ENCODE data around the gene PUSL1. TPM values are rescaled to one million over a fixed set of nuclear protein-coding genes. Genes with fewer than 3 reads are reported as not detected.

PUSL1 gene
- total and polyA plus RNA-seq, 8 donors, result 5.9 to 64.9 (median 25.5) TPM; not detected in 1

DNA sequence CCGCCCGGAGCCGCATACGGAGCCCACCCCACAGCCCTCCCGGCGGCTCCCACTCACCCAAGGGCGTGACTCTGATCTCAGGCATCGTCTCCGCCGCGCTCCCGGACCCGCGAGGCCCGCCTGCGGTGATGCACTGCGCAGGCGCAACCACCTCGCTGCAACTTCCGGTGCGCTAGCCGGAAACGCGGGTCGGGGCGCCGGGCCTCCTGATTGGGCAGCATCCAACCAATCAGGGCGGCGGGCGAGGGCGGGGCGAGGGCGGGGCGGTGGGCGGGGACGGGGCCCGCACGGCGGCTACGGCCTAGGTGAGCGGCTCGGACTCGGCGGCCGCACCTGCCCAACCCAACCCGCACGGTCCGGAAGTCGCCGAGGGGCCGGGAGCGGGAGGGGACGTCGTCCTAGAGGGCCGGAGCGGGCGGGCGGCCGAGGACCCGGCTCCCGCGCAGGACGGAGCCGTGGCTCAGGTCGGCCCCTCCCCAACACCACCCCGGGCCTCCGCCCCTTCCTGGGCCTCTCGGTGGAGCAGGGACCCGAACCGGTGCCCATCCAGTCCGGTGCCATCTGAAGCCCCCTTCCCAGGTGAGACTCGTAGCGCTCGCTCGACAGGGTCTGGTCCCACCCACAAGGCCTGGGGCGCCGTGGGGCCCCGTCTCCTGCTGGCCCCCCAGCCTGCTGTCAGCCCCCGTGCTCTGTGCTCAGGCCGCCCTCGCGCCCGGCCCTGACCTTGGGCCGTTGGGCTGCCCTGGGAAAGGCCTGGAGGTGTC, 16.3 kb downstream of the PUSL1 start, which contains the start of the genes CPTP and INTS11:
Gene CPTP (plus strand): TSS at position 279 of the 764 bp plus-strand sequence. CDS start 2,109 bp downstream, outside the sequence.
Gene INTS11 (minus strand): TSS at position 137 of the 764 bp plus-strand sequence. CDS start 52 bp downstream, at position 85.
- peak; percentile 95 to 98 for DNase-seq
- peak within 1 kb of the TSS; percentile 97 to 99 (median 98) for H3K4me3 ChIP-seq
- peaks cover 39 to 63% (median 62%) of the 10 kb centered on the region in 4 donors for H3K4me1 ChIP-seq
- no peaks in the 10 kb centered on the region for H3K27me3 ChIP-seq
- H3K9me3 ChIP-seq, result no peaks in the 10 kb centered on the region
- TF ChIP-seq POLR2A (IDR thresholded peaks at IDR 0.05) (peak in 1 of 4 donors; percentile 18), POLR2AphosphoS5 (IDR thresholded peaks at IDR 0.05) (peak; percentile 88 to 91 (median 89))
- TF ChIP-seq, protein P1, sequence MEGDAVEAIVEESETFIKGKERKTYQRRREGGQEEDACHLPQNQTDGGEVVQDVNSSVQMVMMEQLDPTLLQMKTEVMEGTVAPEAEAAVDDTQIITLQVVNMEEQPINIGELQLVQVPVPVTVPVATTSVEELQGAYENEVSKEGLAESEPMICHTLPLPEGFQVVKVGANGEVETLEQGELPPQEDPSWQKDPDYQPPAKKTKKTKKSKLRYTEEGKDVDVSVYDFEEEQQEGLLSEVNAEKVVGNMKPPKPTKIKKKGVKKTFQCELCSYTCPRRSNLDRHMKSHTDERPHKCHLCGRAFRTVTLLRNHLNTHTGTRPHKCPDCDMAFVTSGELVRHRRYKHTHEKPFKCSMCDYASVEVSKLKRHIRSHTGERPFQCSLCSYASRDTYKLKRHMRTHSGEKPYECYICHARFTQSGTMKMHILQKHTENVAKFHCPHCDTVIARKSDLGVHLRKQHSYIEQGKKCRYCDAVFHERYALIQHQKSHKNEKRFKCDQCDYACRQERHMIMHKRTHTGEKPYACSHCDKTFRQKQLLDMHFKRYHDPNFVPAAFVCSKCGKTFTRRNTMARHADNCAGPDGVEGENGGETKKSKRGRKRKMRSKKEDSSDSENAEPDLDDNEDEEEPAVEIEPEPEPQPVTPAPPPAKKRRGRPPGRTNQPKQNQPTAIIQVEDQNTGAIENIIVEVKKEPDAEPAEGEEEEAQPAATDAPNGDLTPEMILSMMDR (IDR thresholded peaks at IDR 0.05), result no peak
- peak within 1 kb of the TSS; percentile 86 to 96 (median 90) for H3K27ac ChIP-seq
- WGBS, 5 donors, result 0 to 2% (median 0%) methylated on average over 2 to 81 of the region's 84 CpGs; no CpG with 5 or more reads in 1 of the 5 donors
- H3K36me3 ChIP-seq, result peaks cover 17 to 59% (median 46%) of the 10 kb centered on the region in 4 donors
- intact Hi-C loops (cut with DNase I; ENCODE audit: low total_unique reads), result no loop called here

- H3K27ac ChIP-seq, result peak overlapping the region; percentile 86 to 96 (median 90)
- intact Hi-C loops (cut with DNase I; ENCODE audit: low total_unique reads), result no loop called here
- 15 to 39% (median 32%) methylated on average over 12 to 16 of the region's 16 CpGs for WGBS, 5 donors
These were observed 17.1 kb downstream of the PUSL1 start for GRCh38 chr1:1325288-1326074.

DNA sequence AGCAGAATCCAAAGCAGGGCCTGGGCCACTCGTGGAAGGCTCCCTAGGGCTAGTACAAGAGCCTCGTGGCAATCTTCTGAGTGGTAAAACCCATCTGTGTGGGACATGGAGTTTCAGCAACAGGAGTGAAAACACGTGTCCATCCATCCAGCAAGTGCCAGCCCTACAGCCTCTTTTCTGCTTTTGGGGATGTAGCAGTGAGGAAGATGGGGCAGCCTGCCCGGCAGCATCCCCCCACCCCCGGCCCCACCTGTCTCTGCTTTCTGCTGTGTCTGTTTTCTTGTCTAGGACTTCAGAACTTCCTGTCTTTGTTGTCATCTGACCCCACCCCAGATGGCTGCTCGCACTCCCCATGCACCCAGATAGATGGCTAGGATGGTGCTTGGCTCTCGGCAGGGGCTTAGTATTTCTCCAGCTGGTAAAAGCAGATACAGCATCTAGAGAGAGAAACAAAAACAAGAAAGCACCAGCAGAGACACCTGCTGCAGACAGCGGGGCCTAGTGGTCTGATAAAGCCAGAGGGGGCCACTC, 17.7 kb downstream of the PUSL1 start:
- peak overlapping the region; percentile 86 to 96 (median 90) for H3K27ac ChIP-seq
- intact Hi-C loops (cut with DNase I; ENCODE audit: low total_unique reads), result no loop called here
- H3K4me3 ChIP-seq, result peak overlapping the region; percentile 97 to 99 (median 98)

More at GRCh38 chr1:1325288-1326074, 17.1 kb downstream of the PUSL1 start:
- TF ChIP-seq POLR2AphosphoS5 (IDR thresholded peaks at IDR 0.05) (peak in 1 of 3 donors; percentile 3), POLR2A (IDR thresholded peaks at IDR 0.05) (no peak)
- peaks cover 16 to 52% (median 38%) of the 10 kb centered on the region in 4 donors for H3K36me3 ChIP-seq
- H3K4me1 ChIP-seq, result peaks cover 40 to 64% (median 60%) of the 10 kb centered on the region in 4 donors
- no peaks in the 10 kb centered on the region for H3K27me3 ChIP-seq
- no peaks in the 10 kb centered on the region for H3K9me3 ChIP-seq
- DNase-seq, result peak in 1 of 2 donors; percentile 80
- peak overlapping the region; percentile 97 to 99 (median 98) for H3K4me3 ChIP-seq

DNA sequence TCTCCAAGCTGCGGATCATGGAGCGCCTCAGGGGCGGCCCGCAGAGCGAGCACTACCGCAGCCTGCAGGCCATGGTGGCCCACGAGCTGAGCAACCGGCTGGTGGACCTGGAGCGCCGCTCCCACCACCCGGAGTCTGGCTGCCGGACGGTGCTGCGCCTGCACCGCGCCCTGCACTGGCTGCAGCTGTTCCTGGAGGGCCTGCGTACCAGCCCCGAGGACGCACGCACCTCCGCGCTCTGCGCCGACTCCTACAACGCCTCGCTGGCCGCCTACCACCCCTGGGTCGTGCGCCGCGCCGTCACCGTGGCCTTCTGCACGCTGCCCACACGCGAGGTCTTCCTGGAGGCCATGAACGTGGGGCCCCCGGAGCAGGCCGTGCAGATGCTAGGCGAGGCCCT, 18.9 kb downstream of the PUSL1 start:
- no peak overlapping the region for H3K27ac ChIP-seq
- intact Hi-C loops (cut with DNase I; ENCODE audit: low total_unique reads), result no loop called here
- 87 to 92% (median 91%) methylated on average over 38 to 40 of the region's 40 CpGs for WGBS, 5 donors
- TF ChIP-seq POLR2A (IDR thresholded peaks at IDR 0.05) (no peak), POLR2AphosphoS5 (IDR thresholded peaks at IDR 0.05) (no peak), EP300 (IDR thresholded peaks at IDR 0.05) (no peak)
- TF ChIP-seq, protein P1 (IDR thresholded peaks at IDR 0.05), result no peak
- no peak for DNase-seq
- H3K9me3 ChIP-seq, result no peaks in the 10 kb centered on the region
- H3K27me3 ChIP-seq, result no peaks in the 10 kb centered on the region
- H3K4me3 ChIP-seq, result no peak overlapping the region
- peaks cover 29 to 64% (median 60%) of the 10 kb centered on the region in 4 donors for H3K4me1 ChIP-seq
- peaks cover 16 to 36% (median 25%) of the 10 kb centered on the region in 4 donors for H3K36me3 ChIP-seq

More for the DNA sequence above, 17.7 kb downstream of the PUSL1 start:
- H3K9me3 ChIP-seq, result no peaks in the 10 kb centered on the region
- H3K36me3 ChIP-seq, result peaks cover 16 to 45% (median 31%) of the 10 kb centered on the region in 4 donors
- TF ChIP-seq POLR2AphosphoS5 (IDR thresholded peaks at IDR 0.05), result no peak
- TF ChIP-seq EP300 (IDR thresholded peaks at IDR 0.05), result no peak
- TF ChIP-seq, protein P1 (IDR thresholded peaks at IDR 0.05), result no peak
- TF ChIP-seq POLR2A (IDR thresholded peaks at IDR 0.05), result no peak
- H3K27me3 ChIP-seq, result no peaks in the 10 kb centered on the region
- 47 to 62% (median 59%) methylated on average over 8 of the region's 8 CpGs for WGBS, 5 donors
- H3K4me1 ChIP-seq, result peaks cover 41 to 65% (median 60%) of the 10 kb centered on the region in 4 donors
- no peak for DNase-seq

Data from stomach (tissue), 9 donors.